ENCODE measurements around the gene NOL6.

DNA sequence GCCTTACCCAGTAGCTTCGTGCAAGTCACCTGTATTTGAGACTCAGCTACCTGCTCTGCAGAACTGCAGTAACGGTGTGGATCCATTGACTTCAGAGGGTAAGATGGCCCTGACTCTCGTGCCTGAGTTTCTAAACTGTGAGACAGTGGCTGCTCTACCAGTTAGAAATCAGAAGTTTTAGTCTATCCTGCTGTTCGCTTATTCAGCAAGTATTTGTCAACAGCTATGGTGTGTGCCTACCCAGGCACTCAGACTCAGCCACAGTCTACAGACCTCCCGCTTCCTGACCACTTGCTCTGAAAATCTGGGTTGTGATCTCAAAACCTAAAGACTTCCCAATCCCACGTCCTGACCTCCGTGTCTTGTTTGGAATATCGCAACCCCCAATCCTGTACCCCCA, 39.9 kb downstream of the NOL6 start:
- TF ChIP-seq, protein P1, sequence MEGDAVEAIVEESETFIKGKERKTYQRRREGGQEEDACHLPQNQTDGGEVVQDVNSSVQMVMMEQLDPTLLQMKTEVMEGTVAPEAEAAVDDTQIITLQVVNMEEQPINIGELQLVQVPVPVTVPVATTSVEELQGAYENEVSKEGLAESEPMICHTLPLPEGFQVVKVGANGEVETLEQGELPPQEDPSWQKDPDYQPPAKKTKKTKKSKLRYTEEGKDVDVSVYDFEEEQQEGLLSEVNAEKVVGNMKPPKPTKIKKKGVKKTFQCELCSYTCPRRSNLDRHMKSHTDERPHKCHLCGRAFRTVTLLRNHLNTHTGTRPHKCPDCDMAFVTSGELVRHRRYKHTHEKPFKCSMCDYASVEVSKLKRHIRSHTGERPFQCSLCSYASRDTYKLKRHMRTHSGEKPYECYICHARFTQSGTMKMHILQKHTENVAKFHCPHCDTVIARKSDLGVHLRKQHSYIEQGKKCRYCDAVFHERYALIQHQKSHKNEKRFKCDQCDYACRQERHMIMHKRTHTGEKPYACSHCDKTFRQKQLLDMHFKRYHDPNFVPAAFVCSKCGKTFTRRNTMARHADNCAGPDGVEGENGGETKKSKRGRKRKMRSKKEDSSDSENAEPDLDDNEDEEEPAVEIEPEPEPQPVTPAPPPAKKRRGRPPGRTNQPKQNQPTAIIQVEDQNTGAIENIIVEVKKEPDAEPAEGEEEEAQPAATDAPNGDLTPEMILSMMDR (IDR thresholded peaks at IDR 0.05): no peak
- TF ChIP-seq ZFX (IDR thresholded peaks at IDR 0.05; ENCODE audit: borderline replicate concordance): no peak

Measured in 22Rv1 (cell line).